Activated naive CD8-positive, alpha-beta T cell treated with anti-CD3 and anti-CD28 coated beads, Interleukin-2, amount 10 ng/mL, durations not matched to agents 7 days and 5 days (primary cell): ENCODE measurements around the gene SLIT3. TPM values are rescaled to one million over a fixed set of nuclear protein-coding genes. Genes with fewer than 3 reads are reported as not detected.

Experiments
- ATAC-seq: fragments of 150-1000 bp; cut with Tn5 transposase; one replicate; pipeline ENCODE4 v1.10.0; 2021; ENCODE audit warnings: low read depth, moderate library complexity
- POLR2A ChIA-PET: fragments of 350-600 bp; sonication (Branson Sonifier 250); formaldehyde crosslinking; loops from one replicate; lab custom pipeline; 2021; ENCODE audit warnings: antibody characterized with exemption; lab: Charles Lee
- DNase-seq: peaks from one replicate; pipeline ENCODE4 v3.0.0; 2021
- H3K27ac Mint-ChIP-seq: one replicate; pipeline ENCODE4 v1.8.0; 2022; ENCODE audit warnings: mild to moderate bottlenecking, mixed read lengths
- H3K27me3 Mint-ChIP-seq: one replicate; pipeline ENCODE4 v1.8.0; 2022; ENCODE audit warnings: mild to moderate bottlenecking, moderate library complexity, mixed read lengths
- H3K36me3 Mint-ChIP-seq: one replicate; pipeline ENCODE4 v1.8.0; 2021; ENCODE audit warnings: mild to moderate bottlenecking, mixed read lengths
- H3K4me1 Mint-ChIP-seq: one replicate; pipeline ENCODE4 v1.8.0; 2021; ENCODE audit warnings: mixed read lengths
- H3K4me3 Mint-ChIP-seq: one replicate; pipeline ENCODE4 v1.8.0; 2022; ENCODE audit warnings: mild to moderate bottlenecking, moderate library complexity, mixed read lengths
- H3K9me3 Mint-ChIP-seq: one replicate; pipeline ENCODE4 v1.8.0; 2021; ENCODE audit warnings: mixed read lengths
- total RNA-seq, 2 experiments: library from RNA; stranded (reverse); gene quantifications; one replicate each; pipeline ENCODE4 v1.2.3, GENCODE V29; 2021

The SLIT3 gene
- total RNA-seq, 2 experiments from 2014 or later = not detected

DNA sequence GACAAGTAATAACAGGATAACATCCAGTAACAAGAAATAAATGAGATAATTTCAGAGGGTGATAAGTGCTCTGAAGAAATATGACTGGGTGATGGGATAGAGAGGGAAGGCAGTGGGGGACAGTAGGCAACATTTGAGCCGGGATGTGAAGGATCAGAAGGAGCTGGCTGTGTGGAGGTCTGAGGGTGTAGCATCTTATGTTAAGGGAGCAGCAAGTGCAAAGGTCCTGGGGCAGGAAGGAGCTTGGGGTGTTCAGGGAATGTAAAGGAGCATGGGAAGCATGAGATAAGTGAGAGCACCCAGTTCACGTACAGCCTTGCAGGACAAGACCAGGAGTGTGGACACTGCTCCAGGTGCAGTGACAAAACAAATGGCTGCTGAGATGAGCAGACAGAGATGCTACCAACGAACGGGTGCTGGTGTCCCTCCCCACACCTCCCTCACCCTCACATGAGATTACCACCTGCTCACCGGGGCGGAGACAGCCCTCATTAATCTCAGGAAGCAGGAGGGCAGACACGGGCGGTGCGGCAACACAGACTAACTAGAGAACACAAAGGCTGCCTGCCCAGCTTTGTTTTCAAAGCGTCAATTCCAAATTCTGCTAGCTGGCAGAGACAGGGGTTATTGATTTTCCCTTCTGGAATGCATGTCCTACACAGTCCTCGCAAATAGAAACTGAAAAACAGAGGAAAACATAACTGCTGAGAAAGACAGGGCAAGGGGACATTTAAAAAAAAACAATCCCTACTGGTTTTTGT is 423.6 kb downstream of the SLIT3 start:
- ATAC-seq = no peak
- peaks cover 20% of the 10 kb centered on the region for H3K27me3 Mint-ChIP-seq

GRCh38 chr5:168876419-168876818 is 424.5 kb downstream of the SLIT3 start:
- Mint-ChIP-seq H3K27ac (no peak overlapping the region), H3K4me3 (no peak overlapping the region), H3K36me3 (no peaks in the 10 kb centered on the region), H3K9me3 (no peaks in the 10 kb centered on the region), H3K4me1 (peaks cover 1% of the 10 kb centered on the region), H3K27me3 (peaks cover 20% of the 10 kb centered on the region)
- DNase-seq = no peak
- no peak for ATAC-seq
- POLR2A ChIA-PET = no interaction called here

More for the DNA sequence above, 423.6 kb downstream of the SLIT3 start:
- Mint-ChIP-seq H3K4me1 (peaks cover 1% of the 10 kb centered on the region), H3K4me3 (no peak overlapping the region), H3K9me3 (no peaks in the 10 kb centered on the region), H3K36me3 (no peaks in the 10 kb centered on the region), H3K27ac (no peak overlapping the region)
- POLR2A ChIA-PET = no interaction called here
- no peak for DNase-seq

DNA sequence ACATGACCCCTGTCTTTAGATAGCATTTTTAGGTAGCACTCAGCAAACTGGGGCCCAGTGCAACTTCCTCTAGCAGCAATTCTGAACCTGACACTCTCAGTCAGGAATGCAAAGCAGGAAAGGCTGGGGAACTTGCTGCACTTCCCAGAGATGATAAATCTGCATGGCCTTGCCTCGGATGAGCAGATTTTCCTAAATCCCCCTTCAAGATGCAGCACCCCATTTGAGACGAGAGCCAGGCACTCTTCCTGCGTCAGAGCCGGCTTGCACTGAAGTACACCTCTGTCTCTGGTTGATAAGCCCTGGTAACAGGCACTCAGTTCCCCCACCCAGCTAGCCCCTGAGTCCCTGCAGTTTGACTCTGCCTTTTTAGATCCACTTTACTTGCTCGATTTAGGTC is 425.1 kb downstream of the SLIT3 start:
- peaks cover 23% of the 10 kb centered on the region for H3K27me3 Mint-ChIP-seq

DNA sequence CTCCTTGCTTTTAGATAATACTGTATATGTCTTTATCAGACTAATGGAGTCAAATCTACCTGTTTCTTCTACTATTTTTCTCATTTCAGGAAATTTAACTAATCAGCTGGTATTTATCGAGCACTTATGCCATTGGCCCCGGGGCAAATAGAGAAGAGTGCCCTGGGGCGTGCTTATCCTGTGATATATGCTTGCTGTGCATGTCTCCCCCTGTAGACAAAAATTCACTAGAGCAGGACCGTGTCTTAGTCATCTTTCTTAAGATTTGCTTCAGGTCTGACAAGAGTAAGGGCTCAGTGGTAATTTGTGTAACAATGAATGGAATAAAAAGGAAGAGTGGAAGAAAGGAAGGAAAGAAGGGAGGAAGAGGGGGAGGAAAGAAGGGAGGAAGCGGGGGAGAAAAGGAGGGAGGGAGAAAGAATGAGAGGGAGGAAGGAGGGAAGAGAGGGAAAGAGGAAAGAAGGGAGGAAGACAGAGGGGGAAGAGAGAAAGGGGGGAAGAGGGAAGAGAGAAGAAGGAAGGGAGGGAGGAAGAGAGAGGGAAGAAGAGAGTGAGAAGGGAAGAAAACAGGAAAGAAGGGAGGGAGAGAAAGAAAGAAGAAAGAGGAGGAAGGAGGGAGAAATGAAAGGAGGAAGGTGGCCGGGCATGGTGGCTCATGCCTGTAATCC is 426.1 kb downstream of the SLIT3 start:
- POLR2A ChIA-PET = no interaction called here
- DNase-seq (no peak), ATAC-seq (no peak)
- Mint-ChIP-seq H3K4me3 (no peak overlapping the region), H3K9me3 (no peaks in the 10 kb centered on the region), H3K36me3 (no peaks in the 10 kb centered on the region), H3K27me3 (peaks cover 23% of the 10 kb centered on the region), H3K4me1 (peaks cover 1% of the 10 kb centered on the region), H3K27ac (no peak overlapping the region)

More for the DNA sequence above, 425.1 kb downstream of the SLIT3 start:
- ATAC-seq (no peak), DNase-seq (no peak)
- Mint-ChIP-seq H3K36me3 (no peaks in the 10 kb centered on the region), H3K9me3 (no peaks in the 10 kb centered on the region), H3K27ac (no peak overlapping the region), H3K4me1 (peaks cover 1% of the 10 kb centered on the region), H3K4me3 (no peak overlapping the region)
- POLR2A ChIA-PET = no interaction called here

GRCh38 chr5:168872246-168872645 is 428.7 kb downstream of the SLIT3 start:
- H3K4me3 Mint-ChIP-seq = no peak overlapping the region
- H3K9me3 Mint-ChIP-seq = no peaks in the 10 kb centered on the region
- peaks cover 18% of the 10 kb centered on the region for H3K27me3 Mint-ChIP-seq
- H3K4me1 Mint-ChIP-seq = peaks cover 1% of the 10 kb centered on the region
- no peaks in the 10 kb centered on the region for H3K36me3 Mint-ChIP-seq
- no peak for DNase-seq
- POLR2A ChIA-PET = no interaction called here
- no peak overlapping the region for H3K27ac Mint-ChIP-seq
- no peak for ATAC-seq

DNA sequence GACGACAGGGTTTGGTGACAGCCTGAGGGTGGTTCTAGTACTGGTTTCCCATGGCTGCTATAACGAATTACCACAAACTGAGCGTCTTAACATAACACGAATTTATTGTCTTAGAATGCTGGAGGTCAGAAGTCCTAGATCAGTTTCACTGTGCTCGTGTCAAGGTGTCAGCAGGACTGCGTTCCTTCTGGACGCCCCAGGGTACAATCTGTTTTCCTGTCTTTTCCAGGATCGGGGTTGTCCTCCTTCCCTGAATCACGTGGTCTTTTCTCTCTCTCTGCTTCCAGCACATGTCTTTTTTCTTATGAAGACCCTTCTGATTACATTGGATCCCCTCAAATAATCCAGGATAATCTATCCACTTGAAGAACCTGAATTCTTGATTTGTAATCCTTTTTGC is 430.0 kb downstream of the SLIT3 start:
- POLR2A ChIA-PET = no interaction called here
- Mint-ChIP-seq H3K4me3 (no peak overlapping the region), H3K9me3 (no peaks in the 10 kb centered on the region), H3K27ac (no peak overlapping the region), H3K36me3 (no peaks in the 10 kb centered on the region), H3K27me3 (peaks cover 10% of the 10 kb centered on the region), H3K4me1 (peaks cover 1% of the 10 kb centered on the region)
- DNase-seq = no peak
- ATAC-seq = no peak

DNA sequence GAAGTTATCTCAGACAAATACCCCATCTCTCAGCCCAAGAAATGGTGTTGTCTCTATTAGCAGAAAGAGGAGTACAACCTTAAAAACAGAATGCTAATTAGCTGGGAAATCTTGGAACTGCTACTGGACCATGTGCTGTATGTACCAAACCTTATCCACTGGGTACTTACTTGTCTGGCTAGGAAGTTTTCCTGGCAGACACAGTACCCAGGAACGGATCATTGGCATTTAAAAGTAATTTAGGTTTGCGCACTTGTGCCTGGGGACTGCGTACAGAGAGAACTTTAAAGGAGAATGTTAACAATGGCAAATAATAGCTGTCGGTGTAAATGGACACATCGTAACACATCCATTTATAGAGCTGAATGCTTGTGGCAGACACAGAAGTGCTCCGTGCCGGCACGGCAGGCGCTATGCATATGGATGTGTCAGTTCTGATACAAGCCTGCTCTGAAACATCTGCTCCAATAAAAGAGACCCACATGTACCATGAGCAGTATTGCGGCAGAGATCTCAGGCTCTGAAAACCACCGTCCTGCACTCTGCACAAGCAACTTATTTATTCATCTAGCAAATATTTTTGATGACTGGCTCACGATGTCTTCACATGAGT is 431.2 kb downstream of the SLIT3 start:
- Mint-ChIP-seq H3K36me3 (no peaks in the 10 kb centered on the region), H3K27ac (no peak overlapping the region), H3K4me1 (no peaks in the 10 kb centered on the region), H3K4me3 (no peak overlapping the region), H3K27me3 (peaks cover 8% of the 10 kb centered on the region), H3K9me3 (no peaks in the 10 kb centered on the region)
- DNase-seq (no peak), ATAC-seq (no peak)
- POLR2A ChIA-PET = no interaction called here

GRCh38 chr5:168867241-168867640 is 433.7 kb downstream of the SLIT3 start:
- no peak overlapping the region for H3K27ac Mint-ChIP-seq
- no peak overlapping the region for H3K4me3 Mint-ChIP-seq
- no peaks in the 10 kb centered on the region for H3K9me3 Mint-ChIP-seq
- ATAC-seq = no peak
- H3K27me3 Mint-ChIP-seq = peaks cover 7% of the 10 kb centered on the region
- DNase-seq = no peak
- H3K4me1 Mint-ChIP-seq = no peaks in the 10 kb centered on the region
- no peaks in the 10 kb centered on the region for H3K36me3 Mint-ChIP-seq
- POLR2A ChIA-PET = no interaction called here

- no peak for DNase-seq
- H3K36me3 Mint-ChIP-seq = no peaks in the 10 kb centered on the region
- H3K9me3 Mint-ChIP-seq = no peaks in the 10 kb centered on the region
- H3K27me3 Mint-ChIP-seq = peaks cover 4% of the 10 kb centered on the region
- ATAC-seq = no peak
- H3K4me3 Mint-ChIP-seq = no peak overlapping the region
- H3K27ac Mint-ChIP-seq = no peak overlapping the region
- POLR2A ChIA-PET = no interaction called here
- no peaks in the 10 kb centered on the region for H3K4me1 Mint-ChIP-seq
These were observed 435.0 kb downstream of the SLIT3 start for GRCh38 chr5:168865968-168866367.

GRCh38 chr5:168863021-168863420 is 437.9 kb downstream of the SLIT3 start:
- no peak for DNase-seq
- Mint-ChIP-seq H3K36me3 (no peaks in the 10 kb centered on the region), H3K27ac (no peak overlapping the region), H3K27me3 (peaks cover 19% of the 10 kb centered on the region), H3K9me3 (no peaks in the 10 kb centered on the region), H3K4me3 (no peak overlapping the region), H3K4me1 (no peaks in the 10 kb centered on the region)
- POLR2A ChIA-PET = no interaction called here
- ATAC-seq = no peak

DNA sequence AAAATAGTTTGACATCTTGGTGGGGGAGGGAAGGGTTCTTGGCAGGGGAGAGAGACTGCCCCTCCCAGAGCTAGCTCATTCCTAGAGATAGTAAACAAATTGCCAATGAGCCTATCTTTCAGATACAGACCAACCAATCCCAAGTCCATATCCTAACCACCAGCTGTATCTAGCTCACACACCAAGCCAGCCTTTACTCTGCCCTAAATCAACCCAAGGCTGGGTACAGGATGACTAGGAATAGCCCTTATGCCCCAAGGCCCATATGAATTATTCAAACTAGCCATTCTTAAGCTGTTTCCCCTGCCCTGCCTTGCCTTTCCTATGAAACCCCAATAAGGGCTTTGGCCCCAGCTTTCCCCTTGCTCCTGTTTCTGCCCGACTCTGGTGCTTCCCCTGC is 440.4 kb downstream of the SLIT3 start:
- H3K9me3 Mint-ChIP-seq = no peaks in the 10 kb centered on the region
- no peak overlapping the region for H3K27ac Mint-ChIP-seq
- DNase-seq (no peak), ATAC-seq (no peak)
- POLR2A ChIA-PET = no interaction called here
- no peaks in the 10 kb centered on the region for H3K4me1 Mint-ChIP-seq
- H3K27me3 Mint-ChIP-seq = peaks cover 23% of the 10 kb centered on the region
- no peak overlapping the region for H3K4me3 Mint-ChIP-seq
- no peaks in the 10 kb centered on the region for H3K36me3 Mint-ChIP-seq

DNA sequence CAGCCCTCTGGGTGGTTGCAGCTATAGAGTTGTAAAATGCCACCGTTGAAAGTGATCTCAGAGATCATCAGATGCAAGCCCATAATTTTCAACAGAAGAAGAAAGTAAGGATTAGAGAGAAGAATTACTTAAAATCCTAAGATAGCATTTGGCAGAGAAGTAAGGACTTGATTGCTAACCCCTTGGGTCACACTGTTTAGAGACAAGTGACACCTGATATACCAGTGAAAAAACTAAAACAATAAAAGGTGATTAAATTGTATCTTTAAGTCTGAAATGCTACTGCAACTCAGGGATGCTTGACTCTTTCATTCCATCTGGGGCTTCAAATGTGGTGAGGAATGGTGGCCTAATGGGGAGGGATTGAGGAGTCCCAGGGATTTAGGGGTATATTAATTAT is 440.9 kb downstream of the SLIT3 start:
- POLR2A ChIA-PET = no interaction called here
- no peaks in the 10 kb centered on the region for H3K36me3 Mint-ChIP-seq

GRCh38 chr5:168859471-168859870 is 441.5 kb downstream of the SLIT3 start:
- H3K4me1 Mint-ChIP-seq = no peaks in the 10 kb centered on the region
- ATAC-seq (no peak), DNase-seq (no peak)
- H3K4me3 Mint-ChIP-seq = no peak overlapping the region
- H3K9me3 Mint-ChIP-seq = no peaks in the 10 kb centered on the region
- H3K27me3 Mint-ChIP-seq = peaks cover 23% of the 10 kb centered on the region
- no peak overlapping the region for H3K27ac Mint-ChIP-seq
- POLR2A ChIA-PET = no interaction called here
- H3K36me3 Mint-ChIP-seq = no peaks in the 10 kb centered on the region

More for the DNA sequence above, 440.9 kb downstream of the SLIT3 start:
- ATAC-seq (no peak), DNase-seq (no peak)
- H3K4me3 Mint-ChIP-seq = no peak overlapping the region
- H3K27me3 Mint-ChIP-seq = peaks cover 23% of the 10 kb centered on the region
- H3K4me1 Mint-ChIP-seq = no peaks in the 10 kb centered on the region
- no peaks in the 10 kb centered on the region for H3K9me3 Mint-ChIP-seq
- no peak overlapping the region for H3K27ac Mint-ChIP-seq

- Mint-ChIP-seq H3K27ac (no peak overlapping the region), H3K9me3 (no peaks in the 10 kb centered on the region), H3K4me1 (no peaks in the 10 kb centered on the region), H3K27me3 (peaks cover 23% of the 10 kb centered on the region), H3K36me3 (no peaks in the 10 kb centered on the region), H3K4me3 (no peak overlapping the region)
- DNase-seq = no peak
- ATAC-seq = no peak
- POLR2A ChIA-PET = no interaction called here
These were observed 441.9 kb downstream of the SLIT3 start for GRCh38 chr5:168858994-168859393.
